ENCODE data around the gene STK35.

DNA sequence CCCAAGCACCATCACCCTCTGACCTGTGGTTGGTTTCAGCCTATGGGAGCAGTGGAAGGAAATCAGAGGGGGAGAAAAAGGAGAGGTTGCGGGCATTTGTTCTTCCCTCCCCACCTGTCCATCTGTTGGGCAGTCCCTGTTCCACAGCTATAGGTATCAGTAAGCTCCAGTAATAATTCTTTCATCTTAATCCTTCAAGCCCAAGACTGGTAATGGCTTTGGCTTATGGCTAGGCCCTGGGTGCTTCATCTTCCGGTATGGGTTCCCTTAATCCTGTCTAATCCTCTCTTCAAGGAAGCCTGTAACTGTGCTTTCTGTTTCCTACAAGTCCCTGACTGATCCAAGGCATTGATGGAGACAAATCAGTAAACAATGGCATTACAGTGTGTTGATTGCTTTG is 42.2 kb upstream of the STK35 start:
- no peak for TF ChIP-seq EZH2 (IDR thresholded peaks at IDR 0.05; ENCODE audit: borderline replicate concordance)
- TF ChIP-seq, protein P1, sequence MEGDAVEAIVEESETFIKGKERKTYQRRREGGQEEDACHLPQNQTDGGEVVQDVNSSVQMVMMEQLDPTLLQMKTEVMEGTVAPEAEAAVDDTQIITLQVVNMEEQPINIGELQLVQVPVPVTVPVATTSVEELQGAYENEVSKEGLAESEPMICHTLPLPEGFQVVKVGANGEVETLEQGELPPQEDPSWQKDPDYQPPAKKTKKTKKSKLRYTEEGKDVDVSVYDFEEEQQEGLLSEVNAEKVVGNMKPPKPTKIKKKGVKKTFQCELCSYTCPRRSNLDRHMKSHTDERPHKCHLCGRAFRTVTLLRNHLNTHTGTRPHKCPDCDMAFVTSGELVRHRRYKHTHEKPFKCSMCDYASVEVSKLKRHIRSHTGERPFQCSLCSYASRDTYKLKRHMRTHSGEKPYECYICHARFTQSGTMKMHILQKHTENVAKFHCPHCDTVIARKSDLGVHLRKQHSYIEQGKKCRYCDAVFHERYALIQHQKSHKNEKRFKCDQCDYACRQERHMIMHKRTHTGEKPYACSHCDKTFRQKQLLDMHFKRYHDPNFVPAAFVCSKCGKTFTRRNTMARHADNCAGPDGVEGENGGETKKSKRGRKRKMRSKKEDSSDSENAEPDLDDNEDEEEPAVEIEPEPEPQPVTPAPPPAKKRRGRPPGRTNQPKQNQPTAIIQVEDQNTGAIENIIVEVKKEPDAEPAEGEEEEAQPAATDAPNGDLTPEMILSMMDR (IDR thresholded peaks at IDR 0.05; ENCODE audit: poor library complexity) = no peak
